Epidermal melanocyte (primary cell): ENCODE results near the gene ESX1.
"Not testable (repeated sequence)": the region's sequence is repeated elsewhere in the genome, so short reads cannot be mapped to it uniquely, and the experiment has no call there.

Experiments
- DNase-seq: peaks from one replicate; pipeline ENCODE4 v3.0.0; 2011; ENCODE audit warnings: low spot score; ENCODE audit not compliant: insufficient read length

The ESX1 gene

GRCh38 chrX:104254442-104255115 is at the start of gene ESX1:
TSS of gene ESX1 (minus strand) at chrX:104254933. CDS start at chrX:104254849, 84 bp downstream.
- no peak for DNase-seq

- no peak for DNase-seq
These were observed 40.9 kb upstream of the ESX1 start for GRCh38 chrX:104295636-104296035.

- no peak for DNase-seq
These were observed 34.2 kb upstream of the ESX1 start for GRCh38 chrX:104288961-104289360.

- DNase-seq = no peak
These were observed 33.5 kb upstream of the ESX1 start for GRCh38 chrX:104288269-104288668.

GRCh38 chrX:104285201-104285600 is 30.5 kb upstream of the ESX1 start:
- DNase-seq = no peak

GRCh38 chrX:104284507-104284906 is 29.8 kb upstream of the ESX1 start:
- DNase-seq = no peak

GRCh38 chrX:104282166-104282725 is 27.5 kb upstream of the ESX1 start:
- no peak for DNase-seq

GRCh38 chrX:104281564-104281963 is 26.8 kb upstream of the ESX1 start:
- no peak for DNase-seq

GRCh38 chrX:104280609-104281008 is 25.9 kb upstream of the ESX1 start:
- no peak for DNase-seq

GRCh38 chrX:104270916-104271512 is 16.3 kb upstream of the ESX1 start:
- DNase-seq = no peak

- no peak for DNase-seq
These were observed 15.5 kb upstream of the ESX1 start for GRCh38 chrX:104270212-104270611.

GRCh38 chrX:104255465-104255864 is 732 bp upstream of the ESX1 start:
- DNase-seq = no peak

GRCh38 chrX:104253567-104254441 is 929 bp downstream of the ESX1 start:
- DNase-seq = no peak

- no peak for DNase-seq
These were observed 4.3 kb downstream of the ESX1 start for GRCh38 chrX:104250470-104250869.

- not testable (repeated sequence) for DNase-seq
These were observed 24.7 kb downstream of the ESX1 start for GRCh38 chrX:104230060-104230459.

GRCh38 chrX:104211187-104211586 is 43.5 kb downstream of the ESX1 start:
- DNase-seq = no peak

- DNase-seq = no peak
These were observed 49.2 kb downstream of the ESX1 start for GRCh38 chrX:104205548-104205947.
